ENCODE results near the gene LARGE1.

- TF ChIP-seq ZNF431 (CRISPR knock-in tag; IDR thresholded peaks at IDR 0.05; ENCODE audit: borderline replicate concordance, low read depth) (no peak), ZNF17 (CRISPR knock-in tag; IDR thresholded peaks at IDR 0.05) (no peak), POLR2A (IDR thresholded peaks at IDR 0.05; ENCODE audit: insufficient read depth in 1 of 2, low read depth in 2 of 2, low read length in 2 of 2) (no peak), ZBTB34 (CRISPR knock-in tag; IDR thresholded peaks at IDR 0.05) (no peak), EZH2 (conservative IDR thresholded peaks at IDR 0.05; ENCODE audit: low read depth, low read length) (no peak), ZNF747 (CRISPR knock-in tag; IDR thresholded peaks at IDR 0.05; ENCODE audit: borderline replicate concordance) (no peak), FOSL1 (CRISPR knock-in tag; IDR thresholded peaks at IDR 0.05; ENCODE audit: borderline replicate concordance) (no peak)
Measured at GRCh38 chr22:33443683-33444082, 476.6 kb downstream of the LARGE1 start.
